HL-60 (cell line): ENCODE data around the gene INCENP.

Experiments used
- CTCF ChIP-seq: IDR thresholded peaks from one replicate; pipeline ENCODE4 v1.5.1; 2011; ENCODE audit warnings: low read length, control low read depth, inconsistent platforms; ENCODE audit not compliant: insufficient read depth
- POLR2AphosphoS5 ChIP-seq: IDR thresholded peaks from 2 replicates; pipeline ENCODE4 v1.6.1; 2012; ENCODE audit warnings: low read depth
- REST ChIP-seq: IDR thresholded peaks from 2 replicates; pipeline ENCODE4 v1.6.1; 2012; ENCODE audit warnings: low read depth; ENCODE audit not compliant: insufficient replicate concordance

GRCh38 chr11:62075438-62075837 is 48.4 kb upstream of the INCENP start:
- TF ChIP-seq CTCF, result no peak
- TF ChIP-seq REST, result no peak
- no peak for TF ChIP-seq POLR2AphosphoS5
